ENCODE data around the gene FRMPD4.

DNA sequence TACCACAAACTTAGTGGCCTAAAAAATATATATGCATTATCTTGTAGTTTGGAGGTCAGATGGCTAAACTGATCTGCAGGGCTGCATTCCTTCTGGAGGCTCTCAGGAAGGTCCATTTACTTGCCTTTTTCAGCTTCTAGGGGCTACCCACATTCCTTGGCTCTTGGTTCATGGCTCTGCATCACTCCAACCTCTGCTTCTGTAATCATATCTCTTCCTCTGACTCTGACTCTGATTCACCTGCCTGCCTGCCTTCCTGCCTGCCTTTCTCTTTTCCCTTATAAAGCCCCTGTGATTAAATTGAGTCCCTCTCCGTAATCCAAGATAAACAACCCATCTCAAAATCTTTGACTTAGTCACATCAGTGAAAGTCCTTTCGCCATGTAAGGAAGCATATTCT lies 25.0 kb upstream of the FRMPD4 start:
- TF ChIP-seq, protein P1, sequence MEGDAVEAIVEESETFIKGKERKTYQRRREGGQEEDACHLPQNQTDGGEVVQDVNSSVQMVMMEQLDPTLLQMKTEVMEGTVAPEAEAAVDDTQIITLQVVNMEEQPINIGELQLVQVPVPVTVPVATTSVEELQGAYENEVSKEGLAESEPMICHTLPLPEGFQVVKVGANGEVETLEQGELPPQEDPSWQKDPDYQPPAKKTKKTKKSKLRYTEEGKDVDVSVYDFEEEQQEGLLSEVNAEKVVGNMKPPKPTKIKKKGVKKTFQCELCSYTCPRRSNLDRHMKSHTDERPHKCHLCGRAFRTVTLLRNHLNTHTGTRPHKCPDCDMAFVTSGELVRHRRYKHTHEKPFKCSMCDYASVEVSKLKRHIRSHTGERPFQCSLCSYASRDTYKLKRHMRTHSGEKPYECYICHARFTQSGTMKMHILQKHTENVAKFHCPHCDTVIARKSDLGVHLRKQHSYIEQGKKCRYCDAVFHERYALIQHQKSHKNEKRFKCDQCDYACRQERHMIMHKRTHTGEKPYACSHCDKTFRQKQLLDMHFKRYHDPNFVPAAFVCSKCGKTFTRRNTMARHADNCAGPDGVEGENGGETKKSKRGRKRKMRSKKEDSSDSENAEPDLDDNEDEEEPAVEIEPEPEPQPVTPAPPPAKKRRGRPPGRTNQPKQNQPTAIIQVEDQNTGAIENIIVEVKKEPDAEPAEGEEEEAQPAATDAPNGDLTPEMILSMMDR (IDR thresholded peaks at IDR 0.05; ENCODE audit: insufficient read depth, low read depth, low read length), result no peak
- no peak for TF ChIP-seq EZH2 (IDR thresholded peaks at IDR 0.05; ENCODE audit: insufficient read depth, low read length)

Data from astrocyte (in vitro differentiated cells and primary cell).